ENCODE measurements around the gene CLRN1. TPM values are rescaled to one million over a fixed set of nuclear protein-coding genes. Genes with fewer than 3 reads are reported as not detected.

Gene CLRN1
- total RNA-seq, 4 donors from 2014 or later: not detected

- DNase-seq (ENCODE audit: low spot score in 2 of 2): no peak
- no peak overlapping the region for H3K4me3 ChIP-seq
- no peak overlapping the region for H3K27ac ChIP-seq
- no peaks in the 10 kb centered on the region for H3K36me3 ChIP-seq
- H3K4me1 ChIP-seq: no peaks in the 10 kb centered on the region
- H3K9me3 ChIP-seq: no peaks in the 10 kb centered on the region
- TF ChIP-seq POLR2AphosphoS5 (IDR thresholded peaks at IDR 0.05): no peak
- no peak for TF ChIP-seq CTCF (IDR thresholded peaks at IDR 0.05)
- TF ChIP-seq EP300 (IDR thresholded peaks at IDR 0.05): no peak
- TF ChIP-seq POLR2A (IDR thresholded peaks at IDR 0.05): no peak
- peaks cover 2% of the 10 kb centered on the region for H3K27me3 ChIP-seq
- WGBS: 81% methylated on average over 2 of the region's 2 CpGs
Measured at GRCh38 chr3:151003768-151004134, 31.2 kb upstream of the CLRN1 start.

GRCh38 chr3:151003029-151003767, 30.7 kb upstream of the CLRN1 start:
- Histone ChIP-seq H3K36me3 (no peaks in the 10 kb centered on the region), H3K4me1 (no peaks in the 10 kb centered on the region), H3K27ac (no peak overlapping the region), H3K9me3 (no peaks in the 10 kb centered on the region), H3K27me3 (no peaks in the 10 kb centered on the region), H3K4me3 (no peak overlapping the region)
- TF ChIP-seq CTCF (IDR thresholded peaks at IDR 0.05) (no peak), POLR2AphosphoS5 (IDR thresholded peaks at IDR 0.05) (no peak), POLR2A (IDR thresholded peaks at IDR 0.05) (no peak)
- DNase-seq (ENCODE audit: low spot score in 2 of 2): no peak
- 86% methylated on average over 6 of the region's 6 CpGs for WGBS

GRCh38 chr3:151002003-151002981, 29.8 kb upstream of the CLRN1 start:
- Histone ChIP-seq H3K4me1 (no peaks in the 10 kb centered on the region), H3K4me3 (no peak overlapping the region), H3K36me3 (no peaks in the 10 kb centered on the region), H3K27me3 (no peaks in the 10 kb centered on the region), H3K27ac (no peak overlapping the region), H3K9me3 (no peaks in the 10 kb centered on the region)
- 73% methylated on average over 5 of the region's 5 CpGs for WGBS
- TF ChIP-seq POLR2A (IDR thresholded peaks at IDR 0.05) (no peak), CTCF (IDR thresholded peaks at IDR 0.05) (no peak), EP300 (IDR thresholded peaks at IDR 0.05) (no peak), POLR2AphosphoS5 (IDR thresholded peaks at IDR 0.05) (no peak)
- no peak for DNase-seq (ENCODE audit: low spot score in 2 of 2)

GRCh38 chr3:150998996-150999395, 26.5 kb upstream of the CLRN1 start:
- H3K27me3 ChIP-seq: no peaks in the 10 kb centered on the region
- no peak overlapping the region for H3K27ac ChIP-seq
- 63% methylated on average over 5 of the region's 5 CpGs for WGBS
- DNase-seq (ENCODE audit: low spot score in 2 of 2): no peak
- no peak for TF ChIP-seq EP300 (IDR thresholded peaks at IDR 0.05)
- H3K36me3 ChIP-seq: no peaks in the 10 kb centered on the region
- H3K4me1 ChIP-seq: no peaks in the 10 kb centered on the region
- H3K4me3 ChIP-seq: no peak overlapping the region
- H3K9me3 ChIP-seq: peaks cover 1% of the 10 kb centered on the region

- peaks cover under 1% of the 10 kb centered on the region for H3K27me3 ChIP-seq
- no peak overlapping the region for H3K4me3 ChIP-seq
- H3K36me3 ChIP-seq: no peaks in the 10 kb centered on the region
- DNase-seq (ENCODE audit: low spot score in 2 of 2): no peak
- no peak overlapping the region for H3K27ac ChIP-seq
- H3K4me1 ChIP-seq: no peaks in the 10 kb centered on the region
- TF ChIP-seq POLR2A (IDR thresholded peaks at IDR 0.05): no peak
- no peak for TF ChIP-seq EP300 (IDR thresholded peaks at IDR 0.05)
- TF ChIP-seq POLR2AphosphoS5 (IDR thresholded peaks at IDR 0.05): no peak
- TF ChIP-seq CTCF (IDR thresholded peaks at IDR 0.05): no peak
- peaks cover 4% of the 10 kb centered on the region for H3K9me3 ChIP-seq
Measured at GRCh38 chr3:150996731-150997130, 24.2 kb upstream of the CLRN1 start.
